Stimulated activated CD4-positive, alpha-beta T cell treated with anti-CD3 and anti-CD28 coated beads, Interleukin-12 subunit alpha, Interleukin-12 subunit beta, amount 100 ng/mL, for 24 hours (primary cell): ENCODE data around the gene KCNH1.
"Not testable (repeated sequence)": the region's sequence is repeated elsewhere in the genome, so short reads cannot be mapped to it uniquely, and the experiment has no call there.

Source experiments
- DNase-seq, 2 experiments: peaks; one replicate each; pipeline ENCODE4 v3.0.0-alpha.2; 2020; ENCODE audit warnings: low read depth in 2 of 2

The KCNH1 gene

GRCh38 chr1:210684466-210685294, 449.3 kb downstream of the KCNH1 start:
- DNase-seq: no peak

- DNase-seq: no peak
These were observed 450.4 kb downstream of the KCNH1 start for GRCh38 chr1:210683403-210684047.

GRCh38 chr1:210681158-210681557, 452.8 kb downstream of the KCNH1 start:
- no peak for DNase-seq

GRCh38 chr1:210678306-210678705, 455.6 kb downstream of the KCNH1 start:
- no peak for DNase-seq

- DNase-seq: no peak
These were observed 456.4 kb downstream of the KCNH1 start for GRCh38 chr1:210677533-210677932.

- no peak for DNase-seq
These were observed 457.4 kb downstream of the KCNH1 start for GRCh38 chr1:210676539-210676938.

GRCh38 chr1:210674151-210674550, 459.8 kb downstream of the KCNH1 start:
- DNase-seq: no peak

GRCh38 chr1:210669951-210670350, 464.0 kb downstream of the KCNH1 start:
- no peak for DNase-seq

GRCh38 chr1:210663730-210664573, 470.0 kb downstream of the KCNH1 start:
- DNase-seq: no peak

GRCh38 chr1:210662291-210663050, 471.5 kb downstream of the KCNH1 start:
- no peak for DNase-seq

GRCh38 chr1:210661520-210661919, 472.4 kb downstream of the KCNH1 start:
- not testable (repeated sequence) for DNase-seq

- no peak for DNase-seq
These were observed 476.1 kb downstream of the KCNH1 start for GRCh38 chr1:210657806-210658205.

- DNase-seq: no peak
These were observed 478.4 kb downstream of the KCNH1 start for GRCh38 chr1:210655511-210655910.

GRCh38 chr1:210654176-210654981, 479.6 kb downstream of the KCNH1 start:
- no peak for DNase-seq

GRCh38 chr1:210653771-210654170, 480.2 kb downstream of the KCNH1 start:
- DNase-seq: no peak

GRCh38 chr1:210652329-210652954, 481.5 kb downstream of the KCNH1 start:
- no peak for DNase-seq

- DNase-seq: no peak
These were observed 483.5 kb downstream of the KCNH1 start for GRCh38 chr1:210650403-210650802.

- DNase-seq: no peak
These were observed 485.2 kb downstream of the KCNH1 start for GRCh38 chr1:210648588-210649269.
